Upper lobe of left lung (tissue), 4 donors: Measurements from ENCODE around the gene AJUBA.

ENCODE experiments used
- EP300 ChIP-seq, 4 donors: sonication (generic); formaldehyde crosslinking; IDR thresholded peaks; one replicate each; pipeline ENCODE4 v1.5.1; 2017; ENCODE audit warnings: antibody characterized with exemption in 4 of 4, control low read depth in 2 of 4
- POLR2A ChIP-seq, 4 donors: fragments of 450-650 bp; IDR thresholded peaks; one replicate each; pipeline ENCODE4 v1.5.1; 2016 to 2017; ENCODE audit warnings: antibody characterized with exemption in 4 of 4, mild to moderate bottlenecking in 2 of 4
- TF ChIP-seq, protein P1 (sequence below), 6 experiments: fragments of 450-650 bp in 4 of 6; fragments of 200-600 bp in 2 of 6; sonication (generic) in 2 of 6; IDR thresholded peaks; one replicate each; pipeline ENCODE4 v1.5.1; 2016 to 2019; ENCODE audit warnings: antibody characterized with exemption in 6 of 6

DNA sequence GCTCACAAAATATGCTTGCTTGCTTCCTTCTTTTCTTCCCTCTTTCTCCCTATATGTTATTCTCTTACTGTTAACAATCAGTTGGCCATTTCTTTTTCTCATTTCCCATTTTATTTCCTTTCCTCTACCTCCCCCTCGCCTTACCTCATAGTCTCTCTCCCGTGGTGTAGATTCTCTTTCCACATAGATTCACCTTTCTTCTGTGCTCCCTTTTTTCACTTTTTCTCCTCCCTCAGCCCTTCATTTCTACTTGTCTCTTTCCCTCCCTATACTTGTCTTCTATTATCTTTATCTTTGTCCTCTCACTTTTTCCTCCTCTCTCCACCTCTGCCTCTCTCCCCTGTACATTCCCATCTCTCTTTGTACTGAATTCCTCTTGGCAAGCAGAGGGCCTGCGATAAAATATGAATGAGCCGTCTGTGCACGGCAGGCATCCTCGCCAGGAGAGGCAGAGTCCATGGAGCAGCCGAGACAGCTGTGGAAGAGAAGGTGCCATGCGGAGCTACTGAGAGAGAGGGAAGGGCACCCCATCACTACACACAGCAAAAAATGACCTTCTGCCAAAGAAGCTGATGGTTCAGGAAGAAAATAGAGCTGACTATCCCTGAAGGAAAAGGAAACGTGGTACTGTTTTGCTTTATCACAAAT, 15.4 kb upstream of the AJUBA start:
- TF ChIP-seq, protein P1, sequence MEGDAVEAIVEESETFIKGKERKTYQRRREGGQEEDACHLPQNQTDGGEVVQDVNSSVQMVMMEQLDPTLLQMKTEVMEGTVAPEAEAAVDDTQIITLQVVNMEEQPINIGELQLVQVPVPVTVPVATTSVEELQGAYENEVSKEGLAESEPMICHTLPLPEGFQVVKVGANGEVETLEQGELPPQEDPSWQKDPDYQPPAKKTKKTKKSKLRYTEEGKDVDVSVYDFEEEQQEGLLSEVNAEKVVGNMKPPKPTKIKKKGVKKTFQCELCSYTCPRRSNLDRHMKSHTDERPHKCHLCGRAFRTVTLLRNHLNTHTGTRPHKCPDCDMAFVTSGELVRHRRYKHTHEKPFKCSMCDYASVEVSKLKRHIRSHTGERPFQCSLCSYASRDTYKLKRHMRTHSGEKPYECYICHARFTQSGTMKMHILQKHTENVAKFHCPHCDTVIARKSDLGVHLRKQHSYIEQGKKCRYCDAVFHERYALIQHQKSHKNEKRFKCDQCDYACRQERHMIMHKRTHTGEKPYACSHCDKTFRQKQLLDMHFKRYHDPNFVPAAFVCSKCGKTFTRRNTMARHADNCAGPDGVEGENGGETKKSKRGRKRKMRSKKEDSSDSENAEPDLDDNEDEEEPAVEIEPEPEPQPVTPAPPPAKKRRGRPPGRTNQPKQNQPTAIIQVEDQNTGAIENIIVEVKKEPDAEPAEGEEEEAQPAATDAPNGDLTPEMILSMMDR (IDR thresholded peaks at IDR 0.05), result no peak
- TF ChIP-seq EP300 (IDR thresholded peaks at IDR 0.05) (no peak), POLR2A (IDR thresholded peaks at IDR 0.05) (no peak)
